HG03196 (cell line): ENCODE measurements around the gene GNAL.
"Not testable (repeated sequence)": the region's sequence is repeated elsewhere in the genome, so short reads cannot be mapped to it uniquely, and the experiment has no call there.

Experiments used
- ATAC-seq: cut with Tn5 transposase; IDR thresholded peaks from one replicate; pipeline ENCODE4 v1.9.1; 2021; ENCODE audit not compliant: unreplicated experiment

Gene GNAL

DNA sequence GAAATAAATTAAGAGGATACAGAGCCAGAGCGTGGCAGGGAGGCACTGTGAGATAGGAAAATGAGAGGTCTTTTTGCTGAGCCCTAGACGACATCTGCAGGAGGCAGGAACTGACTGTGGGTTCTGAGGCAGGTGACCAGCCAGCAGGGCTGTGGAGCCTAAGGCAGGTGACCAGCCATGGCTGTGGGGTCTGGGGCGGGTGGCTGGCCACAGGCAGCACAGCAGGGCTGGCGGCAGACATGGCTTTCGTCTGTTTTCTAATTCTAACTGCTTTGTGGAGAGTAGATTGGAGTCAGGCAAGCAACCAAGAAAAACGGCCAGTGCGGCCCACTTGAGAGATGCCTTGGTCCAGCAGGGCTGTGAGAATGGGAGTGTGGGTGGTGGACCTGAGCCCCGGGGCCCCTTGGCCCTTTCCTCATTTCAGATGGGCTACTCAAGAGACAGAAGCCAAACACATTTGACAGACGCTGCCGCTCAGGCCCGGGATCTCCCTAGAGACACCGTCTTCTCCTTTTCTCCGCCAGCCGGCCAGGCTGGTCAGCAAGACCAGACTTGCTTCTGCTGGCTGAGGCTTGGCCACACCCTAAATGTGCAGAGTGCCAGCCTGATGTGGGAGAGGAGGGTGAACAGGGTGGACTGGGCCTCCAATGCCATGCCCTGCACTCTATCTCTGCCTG is 19.7 kb upstream of the GNAL start:
- ATAC-seq = no peak

DNA sequence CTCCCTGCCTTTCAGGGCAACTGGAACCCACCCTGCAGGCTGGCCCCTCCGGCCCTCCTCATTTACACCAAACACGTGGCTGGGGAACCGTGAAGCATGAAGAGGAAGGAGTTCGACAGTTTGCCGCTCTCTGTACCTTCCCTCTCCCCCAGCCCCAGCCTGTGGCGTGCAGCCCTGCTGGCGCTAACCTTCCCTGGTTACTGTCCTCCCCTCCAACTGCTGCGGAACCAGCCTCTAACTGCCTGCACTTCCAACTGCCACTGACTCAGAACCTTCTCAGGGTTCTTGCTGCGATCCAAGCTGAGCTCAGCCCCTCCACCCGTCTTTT is 19.2 kb upstream of the GNAL start:
- ATAC-seq = no peak

DNA sequence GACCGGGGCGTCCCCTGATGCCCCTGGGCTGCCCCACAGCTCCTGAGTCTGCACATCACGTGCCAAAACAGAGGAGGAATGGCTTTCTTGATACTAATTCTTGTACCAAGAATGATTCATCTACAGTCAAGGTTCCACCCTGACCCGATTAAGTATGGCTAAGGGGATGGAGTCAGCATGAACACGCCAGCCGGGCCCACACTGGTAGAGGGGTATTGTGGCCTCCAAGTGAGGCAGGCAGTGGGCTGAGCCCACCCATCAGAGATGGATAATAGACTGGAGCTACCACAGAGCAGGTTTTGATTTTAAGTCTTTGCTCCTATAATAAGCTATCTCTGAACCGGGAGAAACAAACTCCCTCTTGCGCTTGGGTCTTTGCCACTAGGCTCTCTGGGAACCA is 17.9 kb upstream of the GNAL start:
- no peak for ATAC-seq

DNA sequence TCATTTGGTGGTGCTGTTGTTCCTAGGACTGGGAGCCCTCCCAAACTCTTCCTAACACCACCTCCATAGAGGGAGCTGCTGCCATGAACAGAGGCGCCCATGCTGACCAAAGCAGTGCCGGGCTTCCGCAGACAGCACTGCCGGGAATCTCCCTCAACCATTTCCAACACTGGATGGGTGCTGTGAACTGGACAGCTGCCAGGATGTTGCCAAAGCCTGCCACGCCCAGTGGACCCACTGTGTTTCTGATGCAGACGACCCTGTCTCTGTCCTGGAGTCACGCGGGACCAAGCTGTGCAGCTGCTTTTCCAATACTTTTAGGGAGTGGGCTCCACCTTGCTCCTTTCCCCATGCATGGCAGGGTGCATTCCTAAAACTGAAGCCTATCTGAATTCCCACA is 16.9 kb upstream of the GNAL start:
- no peak for ATAC-seq

DNA sequence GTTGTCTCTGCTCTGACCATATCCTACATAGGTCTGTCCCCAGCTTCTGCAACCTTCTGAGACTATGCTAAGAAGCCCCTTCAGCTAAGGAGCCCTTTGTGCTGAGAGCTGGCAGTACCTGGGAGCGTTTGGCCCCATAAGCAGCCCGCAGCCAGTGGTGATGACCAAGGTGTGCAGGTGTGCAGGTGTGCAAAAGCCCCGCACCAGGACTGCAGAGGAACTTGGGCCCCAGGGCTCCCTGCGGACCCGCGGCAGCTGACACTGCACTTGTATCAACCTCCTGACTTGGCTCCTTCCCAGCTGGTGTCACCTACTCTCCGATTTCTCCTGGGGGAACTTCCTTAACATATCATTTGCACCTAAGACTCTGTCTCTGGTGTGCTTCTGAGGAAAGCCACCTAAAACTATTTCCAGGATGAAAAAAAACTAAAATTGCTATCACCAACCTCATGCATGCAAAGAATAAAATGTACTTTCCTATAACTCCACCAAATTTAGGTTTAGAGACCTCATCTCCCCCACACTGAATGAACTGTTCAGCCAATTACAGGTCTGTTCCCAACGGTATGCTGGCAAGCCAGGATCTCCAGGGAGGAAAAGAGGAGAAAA is 16.1 kb upstream of the GNAL start:
- no peak for ATAC-seq

DNA sequence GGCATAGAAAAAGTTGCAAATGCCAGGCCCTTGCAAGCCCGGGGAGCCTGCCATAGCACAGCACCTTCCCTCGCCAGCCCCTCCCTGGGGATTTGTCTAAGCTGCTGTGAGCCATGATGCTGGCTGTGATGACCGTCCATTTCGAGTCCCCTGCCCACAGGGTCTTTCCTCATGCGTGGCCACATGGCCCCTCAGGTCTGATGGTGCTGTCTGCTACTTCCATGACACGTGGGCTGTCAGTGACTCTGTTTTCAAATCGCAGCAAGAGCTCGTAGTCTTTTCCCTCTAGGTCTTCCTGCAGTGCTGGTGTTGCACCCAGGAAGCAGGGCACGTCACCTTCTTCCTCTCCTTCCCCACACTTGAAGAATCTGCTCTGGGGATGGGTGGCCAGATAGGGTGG is 15.5 kb upstream of the GNAL start:
- ATAC-seq = no peak

DNA sequence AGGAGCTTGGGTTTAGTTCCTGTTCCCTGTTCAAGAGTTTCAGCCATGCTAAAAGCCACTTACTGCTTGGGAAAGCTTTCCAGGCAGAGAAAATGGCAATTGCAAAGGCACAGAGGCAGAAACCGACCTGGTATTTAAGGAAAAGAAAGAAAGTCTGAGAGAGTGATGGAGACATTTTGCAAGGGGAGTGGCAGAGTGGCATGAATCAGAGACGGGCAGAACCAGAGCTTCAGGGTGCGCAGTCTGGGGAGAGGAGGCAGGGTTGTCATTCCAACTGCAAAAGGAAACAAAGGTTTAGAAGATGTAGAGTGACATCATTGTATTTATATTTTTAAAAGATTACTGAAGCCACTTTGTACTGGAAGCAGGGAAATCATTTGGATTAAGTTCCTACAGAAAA is 14.9 kb upstream of the GNAL start:
- ATAC-seq = no peak

DNA sequence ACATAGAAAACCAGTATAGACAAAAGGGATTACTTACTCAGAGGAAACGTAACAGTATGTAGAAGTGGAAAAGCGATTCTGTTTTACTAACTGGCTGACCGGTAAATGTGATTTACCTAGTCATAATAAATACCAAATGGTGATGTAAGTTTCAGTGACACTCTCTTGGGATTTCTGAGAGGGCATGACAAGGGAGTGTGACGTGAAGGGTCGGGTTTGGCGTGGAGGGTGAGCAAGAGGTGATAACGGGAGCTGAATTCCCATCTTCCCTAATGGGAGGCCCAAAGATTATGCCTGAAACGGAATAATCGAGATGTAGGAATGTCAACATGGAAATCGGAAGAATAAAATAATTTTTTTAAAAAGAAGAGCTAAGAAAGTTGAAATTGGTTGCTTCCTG is 12.7 kb upstream of the GNAL start:
- ATAC-seq = no peak

DNA sequence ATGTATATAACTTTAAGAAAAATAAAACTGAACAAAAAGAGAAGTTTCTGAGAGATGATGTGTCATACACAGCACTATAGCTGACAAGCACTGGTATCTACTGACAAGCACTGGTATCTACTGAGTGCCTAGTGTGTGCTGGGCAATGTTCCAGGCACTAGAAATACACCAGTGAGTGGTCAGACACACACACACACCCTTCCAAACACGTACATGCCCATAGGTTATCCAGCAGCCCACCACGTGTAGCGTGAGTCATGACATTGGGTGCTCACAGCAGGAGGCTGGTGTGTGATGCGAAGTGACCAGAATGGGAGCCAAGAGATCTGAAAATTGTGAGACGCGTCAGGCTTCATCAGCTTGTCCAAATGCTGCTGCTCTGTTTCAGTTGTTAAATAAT is 12.2 kb upstream of the GNAL start:
- ATAC-seq = no peak

DNA sequence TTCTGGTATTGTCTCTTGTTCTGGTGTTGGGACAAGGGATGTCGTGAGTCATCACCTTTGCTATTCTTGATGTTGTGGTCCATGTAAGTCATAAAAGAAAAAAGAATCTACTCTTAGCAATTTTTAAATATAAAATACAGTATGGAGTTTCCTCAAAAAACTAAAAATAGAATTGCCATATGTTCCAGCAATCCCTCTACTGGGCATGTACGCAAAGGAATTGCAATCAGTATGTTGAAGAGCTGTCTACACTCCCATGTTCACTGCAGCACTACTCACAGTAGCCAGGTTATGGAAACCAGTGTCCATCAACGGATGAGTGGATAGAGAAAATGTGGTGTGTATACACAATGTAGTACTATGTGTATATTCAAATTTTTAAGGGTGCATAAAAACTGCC is 10.9 kb upstream of the GNAL start:
- ATAC-seq = no peak

DNA sequence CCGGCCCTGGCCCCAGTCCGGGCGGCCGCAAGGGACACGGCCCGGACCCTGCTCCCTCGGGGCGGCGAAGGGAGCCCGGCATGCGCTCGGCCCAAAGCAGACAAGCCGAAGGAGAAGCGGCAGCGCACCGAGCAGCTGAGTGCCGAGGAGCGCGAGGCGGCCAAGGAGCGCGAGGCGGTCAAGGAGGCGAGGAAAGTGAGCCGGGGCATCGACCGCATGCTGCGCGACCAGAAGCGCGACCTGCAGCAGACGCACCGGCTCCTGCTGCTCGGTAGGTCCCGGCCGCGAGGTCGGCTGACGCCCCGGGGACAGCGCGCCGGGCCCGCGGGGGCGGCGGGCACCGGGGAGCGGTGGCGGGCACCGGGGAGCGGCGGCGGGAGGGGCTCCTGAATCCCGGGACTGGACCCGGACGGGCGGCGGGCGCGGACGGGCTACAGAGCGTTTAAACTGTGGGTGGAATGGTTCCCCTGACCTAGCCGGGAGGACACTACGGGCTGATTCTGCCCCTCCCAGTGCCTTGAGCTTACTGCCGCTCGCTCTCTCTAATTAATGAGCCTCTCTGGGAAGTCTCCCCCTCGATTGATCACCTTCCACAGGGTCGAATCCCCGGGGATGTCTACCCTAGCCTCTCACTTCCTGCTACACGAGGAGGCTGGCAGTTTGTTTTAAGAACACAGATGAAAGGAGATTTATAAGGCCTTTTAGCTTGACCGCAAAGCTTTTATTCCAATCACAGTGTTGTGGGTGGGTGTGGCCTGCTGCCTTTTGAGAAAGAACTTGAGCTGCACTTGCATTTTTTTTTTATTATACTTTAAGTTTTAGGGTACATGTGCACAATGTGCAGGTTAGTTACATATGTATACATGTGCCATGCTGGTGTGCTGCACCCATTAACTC is 853 bp downstream of the GNAL start:
- no peak for ATAC-seq

DNA sequence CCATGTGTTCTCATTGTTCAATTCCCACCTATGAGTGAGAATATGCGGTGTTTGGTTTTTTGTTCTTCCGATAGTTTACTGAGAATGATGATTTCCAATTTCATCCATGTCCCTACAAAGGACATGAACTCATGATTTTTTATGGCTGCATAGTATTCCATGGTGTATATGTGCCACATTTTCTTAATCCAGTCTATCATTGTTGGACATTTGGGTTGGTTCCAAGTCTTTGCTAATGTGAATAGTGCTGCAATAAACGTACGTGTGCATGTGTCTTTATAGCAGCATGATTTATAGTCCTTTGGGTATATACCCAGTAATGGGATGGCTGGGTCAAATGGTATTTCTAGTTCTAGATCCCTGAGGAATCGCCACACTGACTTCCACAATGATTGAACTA is 1.6 kb downstream of the GNAL start:
- not testable (repeated sequence) for ATAC-seq

DNA sequence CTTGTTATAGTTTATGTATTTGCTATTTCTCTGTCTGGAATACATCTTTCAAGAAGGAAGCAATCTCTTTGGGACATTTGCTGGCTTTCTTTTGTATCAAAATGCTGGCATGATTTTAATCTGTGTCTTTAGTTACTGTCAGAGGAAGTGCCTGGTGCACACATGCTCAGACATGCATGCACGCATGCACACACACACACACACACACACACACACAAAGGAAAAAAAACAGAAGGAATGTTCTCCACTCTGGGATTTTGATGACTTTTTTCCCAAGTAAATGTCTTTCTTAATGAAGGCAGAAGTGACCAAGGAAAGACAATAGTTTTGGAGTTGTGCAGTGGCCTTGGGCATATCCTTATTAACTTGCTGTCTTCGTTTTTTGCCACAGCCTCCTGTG is 6.7 kb downstream of the GNAL start:
- no peak for ATAC-seq

DNA sequence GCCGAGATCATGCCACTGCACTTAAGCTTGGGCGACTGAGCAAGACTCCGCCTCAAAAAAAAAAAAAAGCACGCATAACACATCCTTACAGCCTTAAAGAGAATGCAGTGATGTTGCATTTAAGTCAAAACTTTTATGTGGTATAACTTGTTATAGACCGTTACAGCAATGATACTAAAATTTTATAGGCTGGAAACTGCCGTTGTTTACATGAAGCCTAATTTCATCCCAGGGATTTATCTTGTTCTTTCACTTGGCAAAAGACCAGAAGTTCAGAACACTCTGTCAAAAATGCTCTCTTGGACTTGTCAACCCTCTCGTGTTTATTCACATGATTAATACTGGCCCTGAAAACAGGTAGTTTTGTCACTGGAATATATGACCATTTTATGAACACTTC is 7.4 kb downstream of the GNAL start:
- ATAC-seq = no peak

DNA sequence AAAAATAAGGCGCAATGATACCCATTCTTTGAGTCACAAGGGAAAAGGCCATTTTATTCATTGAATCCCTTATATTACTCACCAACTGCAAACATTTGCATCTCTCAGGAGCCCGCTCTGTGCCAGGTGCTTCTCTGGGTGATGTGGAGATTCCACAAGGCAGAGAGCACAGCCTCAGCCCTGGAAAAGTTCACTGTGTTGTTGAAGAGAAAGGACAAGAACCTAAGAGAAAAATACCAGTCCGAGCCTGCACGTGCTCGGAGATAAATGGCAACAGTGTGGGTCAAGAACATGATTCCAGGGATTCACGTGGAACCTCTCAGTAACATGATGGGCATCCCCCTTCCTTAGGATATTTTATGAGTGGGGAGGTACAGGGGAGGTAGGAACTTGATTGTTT is 11.8 kb downstream of the GNAL start:
- no peak for ATAC-seq

DNA sequence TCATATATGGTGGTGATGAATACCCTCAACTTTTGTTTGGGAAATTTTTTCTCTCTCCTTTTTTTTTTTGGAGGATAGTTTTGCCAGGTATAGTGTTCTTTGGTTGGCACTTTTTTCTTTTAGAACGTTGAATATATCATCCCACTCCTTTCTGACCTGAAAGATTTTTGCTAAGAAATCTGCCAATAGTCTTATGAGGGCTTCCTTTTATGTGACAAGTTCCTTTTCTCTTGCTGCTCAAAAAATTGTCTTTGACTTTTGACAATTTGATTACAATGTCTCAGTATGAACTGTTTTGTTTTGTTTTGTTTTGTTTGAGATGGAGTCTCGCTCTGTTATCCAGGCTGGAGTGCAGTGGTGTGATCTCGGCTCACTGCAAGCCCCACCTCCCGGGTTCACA is 21.5 kb downstream of the GNAL start:
- no peak for ATAC-seq

DNA sequence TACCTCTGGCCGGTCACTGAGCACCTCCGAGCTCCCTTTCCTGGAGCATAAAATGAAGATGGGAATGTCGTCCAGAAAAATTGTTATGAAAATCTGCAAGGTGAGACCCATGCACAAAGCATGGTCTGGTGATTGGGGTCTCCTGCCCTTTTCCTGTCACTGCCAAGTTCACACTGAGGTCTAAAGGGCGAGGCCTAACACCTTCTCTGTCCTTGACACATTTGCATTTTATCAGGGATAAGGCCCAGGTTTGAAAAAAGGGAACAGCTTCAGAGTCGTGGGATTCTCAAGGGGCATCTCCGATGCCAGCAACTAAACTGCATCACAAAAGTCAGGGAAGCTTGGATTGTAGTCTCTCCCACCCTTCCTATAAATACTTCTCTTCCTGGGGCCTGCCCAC is 24.7 kb downstream of the GNAL start:
- no peak for ATAC-seq

DNA sequence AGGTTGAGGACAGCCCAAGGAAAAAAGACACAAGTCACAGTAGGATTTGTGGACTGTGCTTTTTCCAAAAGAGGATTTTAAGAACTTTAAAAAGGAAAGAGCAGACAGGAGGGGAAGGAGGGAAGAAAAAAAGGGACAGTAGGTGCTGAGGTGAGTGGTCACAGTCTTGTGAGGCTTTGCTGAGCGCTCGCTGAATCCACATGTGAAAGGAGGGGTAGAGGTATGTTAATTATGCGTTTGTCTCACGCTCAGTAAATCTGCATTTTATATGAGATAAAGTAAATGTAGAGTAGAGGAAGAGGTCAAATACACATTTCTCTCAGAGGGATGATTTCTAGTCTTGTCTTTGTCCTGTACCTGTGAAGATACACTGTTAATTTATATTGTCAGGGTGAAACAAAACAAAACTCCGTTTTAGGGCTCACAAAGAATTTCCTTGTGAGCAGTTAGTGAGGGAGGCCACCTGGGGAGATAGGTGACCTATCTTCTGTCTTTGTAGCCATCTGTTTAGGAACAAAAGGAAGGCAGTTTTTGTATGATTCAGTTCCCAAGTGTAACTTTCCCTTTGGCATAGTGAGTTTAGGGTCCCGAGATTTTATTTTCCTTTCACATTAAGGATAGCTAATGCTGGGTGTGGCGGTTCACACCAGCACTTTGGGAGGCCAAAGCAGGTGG is 25.3 kb downstream of the GNAL start:
- no peak for ATAC-seq

DNA sequence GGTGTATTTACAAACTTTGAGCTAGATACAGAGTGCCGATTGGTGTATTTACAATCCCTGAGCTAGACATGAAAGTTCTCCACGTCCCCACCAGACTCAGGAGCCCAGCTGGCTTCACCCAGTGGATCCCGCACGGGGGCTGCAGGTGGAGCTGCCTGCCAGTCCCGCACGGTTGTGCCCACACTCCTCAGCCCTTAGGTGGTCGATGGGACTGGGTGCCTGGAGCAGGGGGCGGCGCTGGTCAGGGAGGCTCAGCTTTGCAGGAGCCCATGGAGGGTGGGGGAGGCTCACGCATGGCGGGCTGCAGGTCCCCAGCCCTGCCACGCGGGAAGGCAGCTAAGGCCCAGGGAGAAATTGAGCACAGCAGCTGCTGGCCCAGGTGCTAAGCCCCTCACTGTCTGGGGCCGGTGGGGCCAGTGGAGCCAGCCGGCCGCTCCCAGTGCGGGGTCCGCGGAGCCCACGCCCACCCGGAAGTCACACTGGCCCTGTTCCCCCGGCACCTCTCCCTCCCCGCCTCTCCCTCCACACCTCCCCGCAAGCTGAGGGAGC is 27.8 kb downstream of the GNAL start:
- not testable (repeated sequence) for ATAC-seq

DNA sequence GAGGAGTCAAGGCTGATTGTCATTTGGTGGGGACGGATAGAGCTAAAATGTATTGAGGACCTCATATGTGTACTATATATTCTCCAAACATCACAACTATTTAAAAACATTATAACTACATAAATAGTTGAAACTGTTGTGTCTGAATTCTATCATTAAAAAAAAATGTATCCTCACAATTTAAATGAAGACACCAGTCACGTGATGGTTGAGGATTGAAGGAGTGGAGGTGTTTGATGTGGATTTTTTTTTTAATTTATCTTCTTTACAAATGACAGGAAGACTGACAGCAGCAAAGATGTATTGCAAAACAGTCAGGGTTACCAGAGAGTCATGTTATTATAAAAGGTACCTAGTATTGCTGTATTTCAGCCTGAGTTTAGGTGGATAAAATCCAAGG is 30.0 kb downstream of the GNAL start:
- no peak for ATAC-seq

DNA sequence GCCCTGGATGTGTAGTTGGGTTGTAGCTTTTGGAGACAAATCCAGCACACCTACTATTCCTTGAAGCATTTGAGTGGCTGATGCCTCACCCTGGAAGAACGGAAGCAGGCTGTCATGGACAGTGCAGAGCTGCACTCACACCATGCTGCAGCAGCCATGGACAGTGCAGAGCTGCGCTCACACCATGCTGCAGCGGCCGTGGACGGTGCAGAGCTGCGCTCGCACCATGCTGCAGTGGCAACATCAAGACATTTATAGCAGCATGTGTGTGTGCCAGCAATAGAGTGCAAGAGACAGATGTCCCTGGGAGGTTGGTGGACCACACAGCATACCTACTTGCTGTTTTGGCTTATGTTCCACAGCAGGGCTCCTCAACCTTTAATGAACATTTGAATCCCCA is 30.6 kb downstream of the GNAL start:
- no peak for ATAC-seq

DNA sequence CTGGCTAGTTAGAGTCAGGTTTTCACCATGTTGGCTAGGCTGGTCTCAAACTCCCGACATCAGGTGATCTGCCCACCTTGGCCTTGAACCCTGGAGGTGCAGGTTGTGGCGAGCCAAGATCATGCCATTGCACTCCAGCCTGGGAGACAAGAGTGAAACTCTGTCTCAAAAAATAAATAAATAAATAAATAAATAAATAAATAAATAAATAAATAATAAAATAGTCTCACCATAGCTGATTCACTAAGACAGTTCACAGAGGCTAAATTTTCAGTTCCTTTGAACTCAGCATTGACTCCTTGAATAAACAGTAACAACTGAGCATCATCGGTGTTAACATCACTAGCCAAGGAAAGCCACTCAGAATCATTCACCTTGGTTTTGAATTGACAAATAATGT is 32.7 kb downstream of the GNAL start:
- no peak for ATAC-seq
